CD1c-positive myeloid dendritic cell (primary cell): ENCODE results near the gene MARK3.
A peak's percentile ranks its signal among the peaks of the same experiment; 100 is the strongest.
"Not testable (repeated sequence)": the region's sequence is repeated elsewhere in the genome, so short reads cannot be mapped to it uniquely, and the experiment has no call there.

Experiments used
- DNase-seq: peaks from one replicate; pipeline ENCODE4 v3.0.0-alpha.2; 2016; ENCODE audit errors: extremely low spot score

MARK3 gene

DNA sequence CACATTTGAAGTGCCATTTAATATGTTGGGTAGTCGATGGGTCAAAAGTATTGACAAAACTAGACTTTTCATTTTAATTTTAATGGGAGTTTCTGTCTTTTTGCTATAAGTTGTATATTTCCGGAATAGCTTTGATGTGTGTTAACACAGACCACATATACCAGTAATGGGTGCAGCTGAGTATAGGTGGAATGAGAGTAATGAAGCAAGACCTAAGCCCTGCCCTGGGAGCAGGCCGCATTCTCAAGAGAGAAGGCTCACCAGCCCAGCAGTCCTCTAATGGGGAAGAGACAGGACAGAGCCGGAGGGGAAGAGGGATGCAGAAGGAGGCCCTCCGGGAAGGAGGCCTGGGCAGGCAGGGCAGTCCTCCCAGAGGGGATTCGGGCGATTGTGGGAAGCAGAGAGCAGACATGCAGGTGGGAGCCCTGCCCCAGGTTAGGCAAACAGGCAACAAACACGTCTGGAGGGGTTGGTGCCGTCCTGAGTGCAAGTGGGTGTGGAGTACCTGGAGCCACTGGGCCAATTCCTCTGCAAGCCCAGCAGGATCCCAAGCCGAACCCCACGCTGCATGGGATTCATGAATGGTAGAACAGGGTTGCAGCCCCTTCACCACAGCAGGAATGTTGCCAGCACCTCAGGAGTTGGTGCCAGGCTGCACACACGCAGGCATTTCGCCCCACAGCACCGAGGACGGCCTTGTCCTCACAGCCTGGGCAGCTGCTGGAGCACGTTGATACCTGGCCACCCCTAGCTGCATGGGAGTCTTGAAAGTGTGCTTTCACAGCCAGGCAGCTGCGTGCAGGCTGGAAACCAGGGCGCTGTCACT, 129.6 kb downstream of the MARK3 start:
- DNase-seq, result no peak

DNA sequence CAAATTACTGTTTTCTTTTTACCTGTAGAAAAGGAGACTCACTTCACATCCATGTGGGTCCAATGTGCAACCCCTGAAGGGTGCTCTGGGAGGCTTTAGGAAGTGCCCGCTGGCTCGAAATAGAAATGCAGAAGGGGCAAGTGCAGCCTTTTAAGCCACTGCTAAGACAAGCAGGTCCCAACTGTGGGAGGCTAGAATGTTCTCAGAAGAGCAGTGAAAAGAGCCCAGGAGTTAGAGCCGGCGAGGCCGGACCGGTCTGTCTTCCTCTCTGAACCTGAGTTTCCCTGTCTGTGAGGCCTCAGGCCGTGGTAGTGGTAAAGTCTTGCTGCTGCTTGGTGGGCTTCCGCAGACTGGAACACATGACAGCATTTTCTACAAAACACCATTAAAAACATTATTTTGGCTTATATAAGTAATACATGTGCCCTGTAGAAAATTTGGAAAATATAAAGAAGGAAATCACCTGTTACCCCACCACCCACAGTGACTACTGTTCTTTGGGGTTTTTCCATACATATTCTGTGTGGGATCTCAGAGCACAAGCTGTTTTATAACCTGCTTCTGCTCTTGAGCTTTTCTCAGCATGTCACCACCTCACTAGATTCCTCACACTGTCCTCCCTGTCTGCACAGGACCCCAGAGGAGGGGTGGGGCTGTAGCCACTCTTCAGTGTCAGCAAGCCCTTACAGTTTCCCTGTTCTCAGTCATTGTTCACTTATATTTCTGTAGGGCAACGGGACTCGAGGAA, 131.4 kb downstream of the MARK3 start:
- no peak for DNase-seq

DNA sequence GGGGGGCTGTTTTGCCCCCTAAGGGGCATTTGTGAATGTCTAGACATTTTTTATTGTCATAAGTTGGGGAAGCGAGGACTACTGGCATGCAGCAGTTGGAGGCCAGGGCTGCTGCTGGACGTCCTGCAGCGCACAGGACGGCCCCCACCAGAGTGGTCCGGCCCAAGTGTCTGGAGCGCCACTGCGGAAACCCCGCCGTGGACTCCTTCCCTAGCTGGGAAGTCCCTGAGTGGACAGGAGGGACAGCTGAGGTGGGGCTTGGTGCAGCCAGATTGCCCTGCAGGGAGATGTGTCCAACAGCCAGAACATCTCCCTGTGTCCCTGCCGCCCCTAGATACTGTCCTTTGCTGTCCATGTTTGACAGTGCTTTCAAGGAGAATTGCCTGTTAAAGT, 132.0 kb downstream of the MARK3 start:
- DNase-seq, result no peak

DNA sequence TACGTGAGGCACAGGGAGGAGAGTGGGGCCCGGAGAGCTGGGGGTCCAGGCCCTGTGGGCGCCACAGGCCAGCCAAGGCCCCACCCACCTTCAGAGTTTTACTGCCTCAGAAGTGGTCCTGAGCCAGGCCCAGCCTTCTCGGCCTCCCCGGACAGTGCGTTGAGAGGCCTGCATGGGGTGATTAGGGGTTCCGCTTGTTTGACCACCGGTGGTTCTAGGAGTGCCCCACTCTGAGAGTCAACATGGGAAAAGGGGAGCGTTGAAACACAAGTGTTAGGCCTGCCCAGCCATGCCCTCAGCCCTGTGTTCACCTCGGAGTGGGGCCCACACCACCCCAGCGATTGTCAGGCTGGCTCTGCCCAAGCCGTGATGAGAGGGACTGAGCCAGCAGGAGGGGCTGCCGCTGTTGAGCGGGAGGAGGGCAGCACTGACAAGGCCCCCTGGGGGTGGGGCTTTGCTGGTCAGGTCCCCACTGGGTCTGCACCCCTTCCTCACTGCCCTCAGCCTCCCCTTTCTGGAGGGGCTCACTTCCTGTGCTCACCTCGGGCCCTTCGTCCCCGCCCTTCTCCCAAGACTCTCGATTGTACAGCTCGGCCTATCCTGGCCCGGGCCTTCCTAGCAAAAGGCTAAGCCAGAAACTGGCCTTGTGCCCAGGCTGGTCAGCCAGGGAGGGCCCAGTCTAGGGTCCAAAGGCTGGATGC, 132.7 kb downstream of the MARK3 start:
- DNase-seq, result no peak

DNA sequence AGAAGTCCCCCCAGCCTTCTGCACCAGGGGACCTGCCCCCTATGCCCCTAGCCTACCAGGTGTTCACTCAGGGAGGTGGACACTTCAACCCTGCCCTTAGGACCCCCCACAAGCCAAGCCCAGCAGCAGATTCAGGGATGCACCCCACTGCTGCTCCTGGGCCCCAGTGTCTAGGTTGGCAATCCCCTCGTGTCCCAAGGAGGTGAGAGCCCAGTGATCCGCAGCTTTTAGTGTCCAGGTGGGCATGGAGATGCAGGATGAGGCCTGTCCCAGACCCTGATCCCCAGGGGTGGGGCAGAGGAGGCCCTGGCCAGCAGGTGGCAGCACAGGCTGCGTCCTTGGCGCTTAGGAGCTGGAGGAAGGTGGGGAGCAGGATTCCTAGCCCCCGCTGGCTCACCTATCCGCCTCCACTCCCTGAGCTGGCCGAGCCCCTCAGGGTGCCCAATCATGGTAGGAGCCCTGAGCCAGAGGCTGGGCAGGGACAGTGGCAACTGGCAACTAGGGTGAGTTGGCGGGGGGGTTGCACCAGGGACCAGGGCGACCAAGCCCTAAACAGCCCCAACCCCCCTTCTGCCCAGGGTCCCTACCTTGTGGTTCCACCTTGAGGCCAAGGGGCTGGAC, 133.3 kb downstream of the MARK3 start:
- peak; percentile 51 for DNase-seq

DNA sequence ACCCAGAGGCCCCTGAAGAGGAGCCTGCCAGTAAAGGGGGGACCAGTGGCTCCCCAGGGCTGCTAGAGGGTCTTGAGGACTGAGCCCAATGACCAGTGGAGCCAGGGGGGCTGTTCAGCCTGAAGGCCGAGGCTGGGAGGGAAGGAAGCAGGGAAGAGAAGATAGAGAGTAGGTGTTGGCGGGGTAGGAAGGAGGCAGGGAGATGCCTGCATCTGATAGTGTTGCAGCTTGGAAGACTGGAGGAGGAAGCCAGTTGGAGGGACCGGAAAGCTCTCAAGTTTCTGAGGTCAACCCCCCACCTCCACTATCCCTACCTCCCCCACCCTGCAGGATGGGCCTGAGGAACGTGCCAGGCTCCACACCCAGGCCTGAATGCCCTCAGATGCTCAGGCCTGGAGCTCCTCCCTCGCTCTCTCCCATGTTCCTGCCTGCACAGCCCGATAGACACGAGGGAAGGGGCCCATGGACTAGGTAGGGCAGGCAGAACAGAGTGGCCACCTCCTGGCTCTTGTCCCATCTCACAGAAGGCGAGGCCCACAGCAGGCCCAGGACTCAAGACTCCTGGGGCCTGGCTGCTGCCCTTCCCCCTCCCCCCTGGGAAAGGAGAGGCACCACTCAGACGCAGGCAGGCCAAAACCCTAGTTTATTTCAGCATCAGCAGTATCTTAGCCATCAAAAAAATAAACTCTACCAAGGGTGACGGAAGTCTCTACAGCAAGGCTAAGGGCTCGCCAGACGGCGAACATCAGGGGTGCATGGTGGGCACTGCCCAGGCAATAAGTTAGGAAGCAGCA, 134.0 kb downstream of the MARK3 start:
- no peak for DNase-seq

DNA sequence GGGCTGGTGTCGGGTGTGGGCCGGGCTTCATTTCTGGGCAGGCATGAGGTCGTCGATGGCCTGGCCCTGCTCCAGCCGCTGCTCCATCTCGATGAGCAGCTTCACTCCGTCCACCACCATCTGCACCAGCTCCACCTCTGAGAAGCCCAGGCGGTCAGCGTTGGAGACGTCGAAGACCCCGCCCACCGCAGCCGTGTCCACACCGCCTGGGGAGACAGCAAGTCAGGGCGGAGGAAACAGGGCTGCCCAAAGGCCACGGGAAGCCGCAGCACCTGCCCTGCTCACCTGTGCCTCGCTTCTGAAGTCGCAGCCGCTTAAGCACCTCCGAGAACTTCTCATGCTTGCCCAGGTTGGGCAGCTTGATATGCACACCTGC, 134.6 kb downstream of the MARK3 start:
- no peak for DNase-seq

DNA sequence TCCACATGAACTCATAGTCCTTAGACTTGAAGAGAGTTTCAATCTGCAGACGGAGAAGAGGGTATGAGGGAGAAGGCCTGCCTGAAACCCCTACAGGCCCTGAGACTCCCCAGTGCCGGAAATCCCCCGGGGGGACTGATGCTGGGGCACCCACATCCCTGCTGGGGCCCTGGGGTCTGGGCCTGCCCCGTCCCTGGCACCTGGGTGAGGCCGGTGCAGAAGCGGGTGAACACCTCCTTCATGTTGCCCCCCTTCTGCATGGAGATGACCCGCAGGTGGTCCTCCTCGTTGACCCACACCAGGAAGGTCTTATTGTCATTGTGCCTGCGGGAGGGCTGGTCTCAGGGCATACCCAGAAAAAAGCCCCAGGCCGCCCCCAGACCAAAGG, 135.0 kb downstream of the MARK3 start:
- DNase-seq, result no peak

DNA sequence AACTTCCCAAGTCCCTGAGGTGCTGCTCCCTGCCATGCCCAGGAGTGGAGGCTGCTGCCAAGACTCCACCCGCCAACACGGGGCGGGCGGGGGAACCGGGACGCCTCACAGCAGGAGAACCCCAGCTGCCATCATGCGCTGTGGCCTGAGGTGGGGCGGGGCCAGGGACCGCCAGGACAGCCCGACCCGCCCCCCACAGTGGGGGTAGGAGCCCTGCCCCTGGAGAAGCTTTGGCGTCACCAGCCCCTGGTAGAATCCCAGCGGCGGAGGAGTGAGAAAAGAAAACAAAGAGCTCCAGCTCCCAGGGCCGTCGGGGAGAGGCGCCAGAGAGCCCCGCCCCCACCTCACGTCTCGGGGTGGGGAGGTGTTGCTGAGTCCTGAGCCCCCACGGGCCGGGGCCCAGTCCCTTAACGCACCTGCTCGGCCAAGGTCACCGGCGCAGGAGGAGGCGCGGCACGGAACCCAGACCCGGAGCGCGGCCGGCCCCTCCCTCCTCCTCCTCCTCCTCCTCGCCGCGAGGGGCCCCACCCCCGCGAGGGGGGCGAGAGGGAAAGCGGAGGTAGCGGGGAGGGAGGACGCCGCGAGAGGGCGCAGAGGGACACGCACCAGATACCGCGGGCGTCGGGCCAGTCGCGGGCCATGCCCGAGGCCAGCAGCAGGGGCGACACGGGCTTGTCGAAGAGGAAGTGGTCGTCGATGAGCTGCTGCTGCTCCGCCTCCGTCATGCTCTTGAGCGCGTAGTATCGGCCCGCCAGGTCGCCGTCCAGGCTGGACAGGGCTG, 135.6 kb downstream of the MARK3 start:
- peak; percentile 89 for DNase-seq

DNA sequence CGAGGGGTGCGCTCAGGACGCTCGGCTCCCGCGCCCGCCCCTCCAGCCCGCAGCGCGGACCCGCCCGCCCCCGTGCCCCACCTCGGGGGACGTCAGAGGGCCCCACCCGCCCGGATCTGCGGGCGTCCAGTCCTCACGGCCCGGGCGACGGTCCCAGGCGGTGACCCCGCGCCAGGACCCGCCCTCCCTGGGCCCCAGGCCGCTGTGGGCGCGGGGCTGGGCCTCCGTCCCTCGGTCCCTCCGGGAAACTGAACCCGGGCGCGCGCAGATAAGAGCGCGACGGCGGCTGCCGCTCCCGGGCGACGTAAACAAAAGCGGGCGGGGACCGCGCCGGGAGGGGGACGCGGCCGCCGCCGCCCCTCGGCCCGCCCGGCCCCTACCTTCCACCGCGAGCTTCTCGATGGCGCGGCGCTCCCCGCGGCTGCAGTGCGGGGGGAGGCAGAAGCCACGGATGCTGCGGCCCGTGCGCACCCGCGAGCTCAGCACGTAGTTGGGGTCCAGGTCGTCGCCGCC, 136.3 kb downstream of the MARK3 start:
- DNase-seq, result no peak

DNA sequence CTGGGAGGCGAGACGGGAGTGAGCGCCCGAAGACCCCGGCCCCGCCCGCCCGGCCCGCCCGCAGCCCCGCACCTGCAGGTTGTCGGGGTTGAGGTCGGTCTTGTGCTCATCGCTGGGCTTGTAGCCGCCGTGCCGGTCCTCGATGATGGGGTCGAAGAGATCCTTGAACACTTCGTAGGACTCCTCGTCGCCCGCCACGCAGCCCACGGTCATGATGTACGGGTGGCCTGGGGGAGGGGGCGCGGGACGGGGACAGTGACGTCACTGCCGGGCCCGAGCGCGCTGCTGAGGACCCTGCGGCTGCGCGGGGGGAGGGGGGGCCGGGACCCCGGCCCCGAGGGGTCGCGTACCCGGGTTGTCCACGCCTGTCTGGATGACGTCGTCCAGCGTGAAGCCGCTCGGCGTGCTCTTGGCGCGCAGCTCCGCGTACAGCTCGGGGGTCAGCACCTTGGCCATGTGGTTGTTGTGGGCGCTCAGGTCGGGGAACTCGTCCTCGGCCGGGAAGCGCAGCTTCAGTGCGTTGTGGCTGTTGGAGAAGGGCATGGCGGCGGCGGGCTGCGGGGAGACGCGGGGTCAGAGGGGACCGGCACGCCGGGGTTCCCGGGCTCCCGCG, 136.8 kb downstream of the MARK3 start:
- peak; percentile 17 for DNase-seq

DNA sequence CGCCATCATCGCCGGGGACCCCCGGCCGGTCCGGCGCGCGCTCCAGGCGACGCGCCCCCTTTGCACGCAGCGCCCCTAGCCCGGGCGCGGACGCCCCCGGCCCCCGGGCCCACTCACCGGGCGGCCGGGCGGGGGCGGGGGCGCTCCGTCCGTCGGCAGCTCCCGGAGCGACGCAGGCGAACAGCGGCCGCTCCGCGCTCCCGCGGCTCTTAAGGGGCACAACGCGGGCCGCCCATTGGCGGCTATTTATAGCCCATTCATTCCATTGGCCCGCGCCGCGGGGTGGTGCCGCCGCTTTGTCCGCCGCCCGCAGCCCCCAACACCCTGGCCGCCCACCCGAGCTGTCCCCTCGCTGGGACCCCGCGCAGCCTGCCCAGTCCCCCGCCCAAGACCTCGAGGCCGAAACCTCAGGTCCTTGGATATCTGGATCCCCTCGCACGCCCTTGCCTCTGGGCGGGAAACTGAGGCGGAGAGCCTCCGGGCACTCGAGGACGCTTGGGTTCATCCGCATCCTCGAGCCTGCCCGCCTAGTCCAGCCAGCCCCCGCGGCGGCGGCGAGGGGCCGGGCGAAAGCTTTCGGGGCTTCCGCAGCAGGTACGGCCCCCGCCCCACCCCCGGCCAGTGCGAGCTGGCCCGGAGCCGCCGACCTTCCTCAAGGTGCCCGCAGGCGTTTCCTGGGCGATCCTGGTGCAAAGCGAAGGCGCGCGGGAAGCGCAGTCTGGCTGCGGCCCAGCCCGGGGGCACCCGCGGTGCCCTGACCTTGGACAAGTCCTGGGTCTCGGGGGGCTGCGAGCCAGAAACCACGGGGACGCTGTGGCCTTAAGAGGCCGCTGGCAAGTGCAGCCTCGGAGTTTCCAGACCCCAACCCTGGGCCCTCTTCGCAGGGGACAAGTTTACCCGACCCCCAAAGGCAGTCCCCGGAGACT, 137.7 kb downstream of the MARK3 start, which contains the start of gene CKB:
CKB (minus strand) TSS at position 182 of the 926 bp plus-strand sequence. CDS start 337 bp downstream, outside the sequence.
- DNase-seq, result peak; percentile 65

DNA sequence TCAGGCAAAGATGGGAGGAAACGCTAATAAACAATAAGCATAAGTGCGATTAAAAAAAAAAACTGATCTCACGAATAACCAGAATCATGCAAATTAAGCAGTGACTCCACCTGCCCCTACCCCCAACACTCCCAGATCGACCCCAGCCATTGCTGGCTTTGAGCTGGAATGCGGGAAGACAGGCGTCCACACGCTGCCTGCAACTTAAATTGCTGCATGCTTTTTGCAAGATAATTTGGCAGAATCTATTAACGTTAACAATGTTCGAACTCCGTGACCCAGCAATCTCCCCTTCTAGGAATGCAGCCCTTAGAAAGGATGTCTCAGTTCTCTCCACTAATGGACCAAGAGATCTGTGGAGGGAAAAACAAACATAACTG, 138.3 kb downstream of the MARK3 start:
- no peak for DNase-seq

DNA sequence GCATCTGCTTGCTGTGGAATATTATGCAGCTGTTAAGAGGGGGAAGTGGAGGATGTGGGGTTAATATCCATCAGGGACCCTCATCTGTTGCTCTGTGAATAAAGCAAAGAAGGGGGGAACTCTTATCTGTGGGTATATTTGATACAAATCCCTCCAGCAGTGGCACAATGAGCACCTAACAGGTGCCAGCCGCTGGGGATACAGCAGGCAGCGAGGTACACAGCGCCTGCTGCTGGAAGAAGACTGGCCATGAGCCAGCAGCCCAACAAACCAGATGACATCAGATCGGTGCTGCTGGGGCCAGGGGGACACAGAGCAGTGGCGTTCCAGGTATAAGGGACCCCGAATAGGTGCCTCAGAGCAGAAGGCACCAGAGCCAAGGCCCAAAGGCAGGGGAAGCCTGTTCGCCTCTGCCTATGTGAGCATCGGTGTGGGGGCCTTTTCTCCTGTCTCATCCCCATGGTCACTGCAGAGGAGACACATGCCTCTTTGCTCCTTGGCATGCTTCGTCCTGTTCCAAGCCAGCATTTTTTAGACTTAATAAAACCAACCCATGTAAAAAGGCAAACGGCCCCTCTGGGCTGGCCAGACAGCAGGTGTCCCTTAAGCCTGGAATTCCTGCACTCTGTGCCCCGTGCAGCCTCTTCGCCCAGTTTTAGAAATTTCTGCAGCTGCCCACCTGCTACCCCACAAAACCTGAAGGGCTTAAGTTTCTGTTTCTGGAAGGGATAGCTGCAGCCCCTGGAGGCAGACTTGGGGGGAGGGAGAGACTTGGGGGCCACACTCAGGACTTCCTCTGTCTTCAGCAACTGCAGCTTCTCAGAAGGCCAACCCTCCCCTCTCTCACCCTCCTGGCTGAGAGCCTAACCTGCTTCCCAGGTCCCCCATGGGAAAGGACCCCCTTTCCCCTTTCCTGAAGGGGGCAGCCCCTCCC, 139.1 kb downstream of the MARK3 start:
- no peak for DNase-seq

DNA sequence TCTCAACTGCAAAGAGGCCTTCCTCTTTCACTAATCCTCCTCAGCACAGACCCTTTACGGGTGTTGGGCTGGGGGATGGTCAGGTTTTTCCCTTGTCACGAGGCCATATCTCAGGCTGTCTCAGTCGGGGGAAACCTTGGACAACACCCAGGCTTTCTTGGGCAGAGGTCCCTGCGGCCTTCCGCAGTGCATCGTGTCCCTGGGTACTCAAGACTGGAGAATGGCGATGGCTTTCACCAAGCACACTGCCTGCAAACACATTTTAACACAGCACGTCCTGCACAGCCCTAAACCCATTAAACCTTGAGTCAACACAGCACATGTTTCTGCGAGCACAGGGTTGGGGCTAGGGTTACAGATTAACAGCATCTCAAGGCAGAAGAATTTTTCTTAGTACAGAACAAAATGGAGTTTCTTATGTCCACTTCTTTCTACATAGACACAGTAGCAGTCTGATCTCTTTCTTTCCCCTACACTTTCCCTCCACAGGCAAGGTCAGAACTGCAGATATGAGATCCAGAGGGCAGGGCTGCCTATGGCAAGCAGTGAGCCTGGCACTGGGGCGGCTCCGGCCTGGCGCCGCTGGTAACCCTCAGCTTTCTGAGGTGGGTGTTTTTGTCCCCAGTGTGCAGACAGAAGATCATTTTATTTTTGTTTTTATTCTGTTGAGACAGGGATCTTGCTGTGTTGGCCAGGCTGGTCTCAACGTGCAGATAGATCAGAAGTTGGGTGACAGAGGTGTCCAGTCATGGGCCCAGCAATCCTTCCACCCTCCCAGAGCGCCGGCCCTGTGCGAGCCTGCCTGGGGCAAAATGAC, 140.4 kb downstream of the MARK3 start:
- DNase-seq, result not testable (repeated sequence)

DNA sequence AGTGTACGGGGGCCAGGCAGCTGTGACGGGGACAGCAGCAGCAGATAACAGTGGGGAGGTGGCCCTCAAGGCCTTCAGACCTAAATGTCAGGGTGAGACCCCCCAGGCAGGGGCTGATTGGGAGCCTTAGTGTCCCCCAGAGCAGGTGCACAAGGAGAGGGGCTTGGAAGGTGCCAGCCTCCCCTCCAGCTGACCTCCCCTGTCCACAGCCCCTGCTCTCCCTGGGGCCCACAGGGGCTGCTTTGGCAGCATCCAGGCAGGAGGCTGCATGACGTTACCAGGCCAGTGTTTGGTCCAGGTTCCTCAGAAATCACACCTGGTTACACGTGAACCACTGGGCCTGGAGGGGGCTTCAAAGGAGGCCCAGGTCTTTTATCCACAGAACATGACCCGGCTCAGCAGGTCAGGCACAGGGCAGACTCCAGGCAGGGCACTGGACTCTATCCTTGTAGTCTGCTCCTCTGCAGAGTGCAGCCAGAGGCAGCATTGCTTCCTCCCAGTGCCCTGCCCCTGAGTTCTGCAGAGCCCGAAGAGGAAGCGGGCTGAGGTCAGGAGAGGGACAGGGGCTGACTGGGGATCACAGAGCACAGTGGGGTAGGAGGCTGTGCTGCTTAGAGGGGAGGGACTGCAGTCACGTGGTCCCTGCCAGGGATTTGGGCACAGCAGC, 141.2 kb downstream of the MARK3 start:
- DNase-seq, result peak; percentile 74
